ENCODE data around the gene RFTN1. TPM values are rescaled to one million over a fixed set of nuclear protein-coding genes. Genes with fewer than 3 reads are reported as not detected.

RFTN1 gene
- polyA plus RNA-seq, 3 donors = 17.4 to 28.0 (median 27.2) TPM

GRCh38 chr3:16514021-16514700 is 662 bp upstream of the RFTN1 start:
- peak overlapping the region; percentile 84 for H3K4me2 ChIP-seq (replicated peaks; ENCODE audit: extremely low read depth, low read length, poor library complexity, severe bottlenecking)

More at GRCh38 chr3:16514021-16514700, 662 bp upstream of the RFTN1 start:
- Mint-ChIP-seq H3K9me3 (peaks cover 0 to 3% (median 0%) of the 10 kb centered on the region in 7 donors), H3K4me3 (peak overlapping the region; percentile 79 to 98), H3K36me3 (peaks cover 0 to 7% of the 10 kb centered on the region in 2 donors), H3K27me3 (ENCODE audit: low read depth in 3 of 3) (peaks cover 2 to 4% (median 2%) of the 10 kb centered on the region in 3 donors), H3K27ac (peak overlapping the region; percentile 45 to 90 (median 85)), H3K4me1 (peaks cover 49% of the 10 kb centered on the region)
- no peak for DNase-seq
- Histone ChIP-seq H3K79me2 (ENCODE audit: insufficient read depth, low read length) (peaks cover 32% of the 10 kb centered on the region), H3K4me1 (ENCODE audit: control insufficient read depth in 1 of 2, insufficient read depth in 2 of 2, low read length in 2 of 2) (peaks cover 37 to 53% of the 10 kb centered on the region in 2 donors), H3K27me3 (ENCODE audit: control insufficient read depth in 2 of 2, insufficient read depth in 2 of 2, low read length in 2 of 2) (no peaks in the 10 kb centered on the region), H4K20me1 (ENCODE audit: insufficient read depth, low read length) (peaks cover 19% of the 10 kb centered on the region), H3K9me3 (replicated peaks in 1 of 2; ENCODE audit: control insufficient read depth in 1 of 2, insufficient read depth in 1 of 2, low read length in 2 of 2) (no peaks in the 10 kb centered on the region), H3K36me3 (replicated peaks in 1 of 2; ENCODE audit: control insufficient read depth in 1 of 2, insufficient read depth in 2 of 2, low read length in 2 of 2) (no peaks in the 10 kb centered on the region), H2AFZ (ENCODE audit: insufficient read depth, low read depth, low read length, poor library complexity, severe bottlenecking) (peak overlapping the region; percentile 91), H3K27ac (ENCODE audit: low read depth in 1 of 2, low read length in 2 of 2) (peak overlapping the region; percentile 53 to 82), H3K9ac (ENCODE audit: insufficient read depth, low read length, poor library complexity, severe bottlenecking) (peak overlapping the region; percentile 91), H3K4me3 (replicated peaks in 1 of 3; ENCODE audit: low read depth in 2 of 3, low read length in 3 of 3) (peak overlapping the region; percentile 81 to 97 (median 91))
- TF ChIP-seq CTCF (IDR thresholded peaks at IDR 0.05) = no peak
- 86% methylated on average over 1 of the region's 9 CpGs for WGBS (ENCODE audit: insufficient coverage)
- intact Hi-C loops (cut with micrococcal nuclease) = no loop called here
